Sigmoid colon (tissue), 7 donors: ENCODE results near the gene STK17A. TPM values are rescaled to one million over a fixed set of nuclear protein-coding genes. Genes with fewer than 3 reads are reported as not detected.

Source experiments
- DNase-seq: peaks from one replicate; pipeline ENCODE4 v3.0.0-alpha.2; 2019
- H3K27ac ChIP-seq, 4 donors: fragments of 200-600 bp; sonication (generic); one replicate each; pipeline ENCODE4 v1.5.1; 2016 to 2019; ENCODE audit warnings: mild to moderate bottlenecking in 1 of 4
- H3K27me3 ChIP-seq, 3 donors: fragments of 200-600 bp; sonication (generic); one replicate each; pipeline ENCODE4 v1.5.1; 2019; ENCODE audit warnings: mild to moderate bottlenecking in 1 of 3
- H3K36me3 ChIP-seq, 4 donors: fragments of 200-600 bp; sonication (generic); one replicate each; pipeline ENCODE4 v1.5.1; 2016 to 2019
- H3K4me1 ChIP-seq, 4 donors: fragments of 200-600 bp; sonication (generic); one replicate each; pipeline ENCODE4 v1.5.1; 2017 to 2019
- H3K4me3 ChIP-seq, 4 donors: fragments of 200-600 bp; sonication (generic); one replicate each; pipeline ENCODE4 v1.5.1; 2017 to 2019; ENCODE audit warnings: mild to moderate bottlenecking in 2 of 4, moderate library complexity in 1 of 4
- H3K9me3 ChIP-seq, 4 donors: fragments of 200-600 bp in 3 of 4; sonication (generic) in 3 of 4; one replicate each; pipeline versions ENCODE4 v1.5.1 to v1.6.1; 2013 to 2019
- CTCF ChIP-seq, 4 experiments: fragments of 450-650 bp in 3 of 4; fragments of 200-600 bp in 1 of 4; IDR thresholded peaks; one replicate each; pipeline ENCODE4 v1.5.1; 2016 to 2019; ENCODE audit warnings: antibody characterized with exemption in 4 of 4, mild to moderate bottlenecking in 3 of 4, moderate library complexity in 2 of 4
- EP300 ChIP-seq, 4 donors: sonication (generic); formaldehyde crosslinking; IDR thresholded peaks; one replicate each; pipeline ENCODE4 v1.6.1; 2017; ENCODE audit warnings: antibody characterized with exemption in 4 of 4
- POLR2A ChIP-seq, 2 donors: fragments of 450-650 bp; IDR thresholded peaks; one replicate each; pipeline ENCODE4 v1.6.1; 2016; ENCODE audit warnings: antibody characterized with exemption in 2 of 2, mild to moderate bottlenecking in 2 of 2, moderate library complexity in 2 of 2
- POLR2AphosphoS5 ChIP-seq, 4 donors: sonication (generic); formaldehyde crosslinking; IDR thresholded peaks; one replicate each; pipeline ENCODE4 v1.6.1; 2017; ENCODE audit warnings: antibody characterized with exemption in 4 of 4
- WGBS, 2 donors: extraction: QIAGEN DNeasy Blood & Tissue Kit; methylation state at CpG; one replicate each; pipeline ENCODE4 v1.1.7; 2013; 5-methylcytosine and 5-hydroxymethylcytosine counted together
- intact Hi-C: fragments of 100-400 bp; cut with DNase I; formaldehyde crosslinking; loops from one replicate; pipeline ENCODE4 v1.15.1; 2023
- polyA plus RNA-seq, 3 donors: library from polyadenylated mRNA; stranded (reverse); fragments of 200-250 nt; gene quantifications; one replicate each; pipeline ENCODE4 v1.2.3, GENCODE V29; 2013
- total RNA-seq, 4 donors: library from RNA; depleted of rRNA; stranded (reverse); fragments of >200 nt; gene quantifications; one replicate each; pipeline ENCODE4 v1.1.0, GENCODE V29; 2016
- donor health status: healthy with polysubstance abuse.
- donor health status: Bipolar disorder and iron deficiency.
- donor health status: healthy.

Gene STK17A
- total and polyA plus RNA-seq, 7 donors = 9.3 to 29.6 (median 16.8) TPM

GRCh38 chr7:43629857-43630256 lies 46.9 kb downstream of the STK17A start:
- no peaks in the 10 kb centered on the region for H3K27me3 ChIP-seq
- H3K9me3 ChIP-seq = no peaks in the 10 kb centered on the region
- 50 to 60% methylated on average over 6 of the region's 6 CpGs for WGBS, 2 donors
- no peak overlapping the region for H3K27ac ChIP-seq
- H3K4me3 ChIP-seq = no peak overlapping the region
- TF ChIP-seq POLR2A (IDR thresholded peaks at IDR 0.05) (no peak), POLR2AphosphoS5 (IDR thresholded peaks at IDR 0.05) (no peak), EP300 (IDR thresholded peaks at IDR 0.05) (no peak), CTCF (IDR thresholded peaks at IDR 0.05) (no peak)
- intact Hi-C loops = no loop called here
- DNase-seq = no peak
- no peaks in the 10 kb centered on the region for H3K4me1 ChIP-seq
- peaks cover 0 to 52% (median 1%) of the 10 kb centered on the region in 4 donors for H3K36me3 ChIP-seq

DNA sequence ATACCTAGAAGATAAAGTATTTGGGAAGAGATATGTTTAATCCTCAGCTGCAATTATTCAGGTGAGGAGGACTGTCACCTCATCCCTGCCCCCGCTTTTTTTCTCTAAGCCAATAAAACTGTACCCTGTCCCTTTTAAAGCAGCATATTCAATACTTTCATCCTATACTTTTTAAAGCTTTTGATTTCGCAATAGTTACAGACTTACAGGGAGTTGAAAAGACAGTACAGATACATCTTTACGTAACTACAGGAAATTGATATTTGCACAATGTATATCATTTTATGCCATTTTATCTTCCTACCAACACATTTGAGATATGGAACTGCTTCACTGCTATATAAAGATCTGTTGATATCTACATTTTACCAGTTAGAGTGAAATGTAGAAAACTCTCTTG lies 47.6 kb downstream of the STK17A start:
- intact Hi-C loops = no loop called here
- 62 to 90% methylated on average over 3 of the region's 3 CpGs for WGBS, 2 donors
- Histone ChIP-seq H3K27ac (no peak overlapping the region), H3K9me3 (no peaks in the 10 kb centered on the region), H3K36me3 (peaks cover 0 to 55% (median 1%) of the 10 kb centered on the region in 4 donors), H3K4me3 (no peak overlapping the region), H3K27me3 (no peaks in the 10 kb centered on the region), H3K4me1 (peaks cover 0 to 2% (median 0%) of the 10 kb centered on the region in 4 donors)
- TF ChIP-seq POLR2A (IDR thresholded peaks at IDR 0.05) (no peak), EP300 (IDR thresholded peaks at IDR 0.05) (no peak), CTCF (IDR thresholded peaks at IDR 0.05) (no peak), POLR2AphosphoS5 (IDR thresholded peaks at IDR 0.05) (no peak)
- no peak for DNase-seq

- Histone ChIP-seq H3K27me3 (no peaks in the 10 kb centered on the region), H3K27ac (no peak overlapping the region), H3K4me1 (peaks cover 0 to 12% (median 9%) of the 10 kb centered on the region in 4 donors), H3K9me3 (no peaks in the 10 kb centered on the region), H3K36me3 (peaks cover 0 to 50% (median 1%) of the 10 kb centered on the region in 4 donors), H3K4me3 (no peak overlapping the region)
- no peak for DNase-seq
- intact Hi-C loops = no loop called here
- TF ChIP-seq POLR2AphosphoS5 (IDR thresholded peaks at IDR 0.05) (no peak), EP300 (IDR thresholded peaks at IDR 0.05) (no peak), POLR2A (IDR thresholded peaks at IDR 0.05) (no peak), CTCF (IDR thresholded peaks at IDR 0.05) (no peak)
- 79 to 93% methylated on average over 2 of the region's 2 CpGs for WGBS, 2 donors
These were observed 48.7 kb downstream of the STK17A start for GRCh38 chr7:43631559-43631958.

DNA sequence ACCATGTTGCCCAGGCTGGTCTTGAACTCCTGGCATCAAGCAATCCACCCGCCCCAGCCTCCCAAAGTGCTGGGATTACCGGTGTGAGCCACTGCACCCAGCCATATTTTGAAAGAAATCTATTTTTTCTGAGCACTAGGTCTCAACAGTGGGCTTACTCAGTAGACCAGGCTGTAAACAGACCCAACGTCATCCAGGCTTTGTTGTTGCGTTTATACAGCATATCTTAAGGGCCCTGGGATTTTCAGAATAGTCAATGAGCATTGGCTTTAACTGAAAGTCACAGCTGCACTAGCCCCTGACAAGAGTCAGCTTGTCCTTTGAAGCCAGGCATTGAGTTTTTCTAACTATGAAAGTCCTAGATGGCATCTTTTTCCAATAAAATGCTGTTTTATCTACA lies 49.8 kb downstream of the STK17A start:
- peaks cover 0 to 12% (median 9%) of the 10 kb centered on the region in 4 donors for H3K4me1 ChIP-seq
- no peak for DNase-seq
- peaks cover 0 to 62% (median 1%) of the 10 kb centered on the region in 4 donors for H3K36me3 ChIP-seq
- H3K4me3 ChIP-seq = no peak overlapping the region
- H3K9me3 ChIP-seq = no peaks in the 10 kb centered on the region
- H3K27me3 ChIP-seq = no peaks in the 10 kb centered on the region
- intact Hi-C loops = no loop called here
- H3K27ac ChIP-seq = no peak overlapping the region
- TF ChIP-seq POLR2A (IDR thresholded peaks at IDR 0.05) = no peak
- no peak for TF ChIP-seq POLR2AphosphoS5 (IDR thresholded peaks at IDR 0.05)
- no peak for TF ChIP-seq CTCF (IDR thresholded peaks at IDR 0.05)
- TF ChIP-seq EP300 (IDR thresholded peaks at IDR 0.05) = no peak
- 86 to 96% methylated on average over 4 of the region's 4 CpGs for WGBS, 2 donors

DNA sequence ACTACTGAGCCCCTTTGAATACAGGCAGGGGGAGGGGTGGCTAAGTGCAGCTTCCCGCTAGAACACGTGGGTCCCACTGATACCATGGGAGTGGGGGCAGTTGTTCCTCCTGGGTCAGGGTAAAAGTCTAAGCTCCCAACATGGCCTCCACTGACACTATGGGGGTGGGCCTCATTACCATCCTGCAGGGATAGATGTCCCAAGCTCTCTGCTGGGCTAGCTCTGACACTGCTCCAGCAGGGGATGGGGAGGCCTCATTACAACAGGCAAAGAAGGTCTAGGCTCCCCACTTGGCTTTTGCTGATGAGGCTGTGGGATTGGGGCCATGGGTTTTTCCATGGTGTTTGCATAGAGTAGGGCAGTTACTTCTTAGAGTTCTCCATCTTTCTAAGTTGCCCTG lies 51.5 kb downstream of the STK17A start:
- H3K9me3 ChIP-seq = no peaks in the 10 kb centered on the region
- H3K4me1 ChIP-seq = peaks cover 0 to 12% (median 10%) of the 10 kb centered on the region in 4 donors
- peaks cover 0 to 75% (median 1%) of the 10 kb centered on the region in 4 donors for H3K36me3 ChIP-seq
- H3K27me3 ChIP-seq = no peaks in the 10 kb centered on the region
- no peak overlapping the region for H3K4me3 ChIP-seq
- intact Hi-C loops = no loop called here
- H3K27ac ChIP-seq = no peak overlapping the region
- WGBS, 2 donors = 90 to 98% methylated on average over 2 of the region's 2 CpGs
- DNase-seq = no peak
- TF ChIP-seq POLR2A (IDR thresholded peaks at IDR 0.05) (no peak), CTCF (IDR thresholded peaks at IDR 0.05) (no peak), EP300 (IDR thresholded peaks at IDR 0.05) (no peak), POLR2AphosphoS5 (IDR thresholded peaks at IDR 0.05) (no peak)
